Vagina (tissue), 2 donors: Measurements from ENCODE around the gene DLG5.

Source experiments
- POLR2A ChIP-seq, 2 donors: fragments of 450-650 bp; IDR thresholded peaks; one replicate each; pipeline ENCODE4 v1.6.1; 2017; ENCODE audit warnings: antibody characterized with exemption in 2 of 2, mild to moderate bottlenecking in 2 of 2, moderate library complexity in 2 of 2
- TF ChIP-seq, protein P1 (sequence below), 3 experiments: fragments of 450-650 bp in 2 of 3; fragments of 200-600 bp in 1 of 3; sonication (generic) in 1 of 3; IDR thresholded peaks; one replicate each; pipeline ENCODE4 v1.5.1; 2017 to 2019; ENCODE audit warnings: antibody characterized with exemption in 3 of 3, mild to moderate bottlenecking in 2 of 3, moderate library complexity in 2 of 3

DNA sequence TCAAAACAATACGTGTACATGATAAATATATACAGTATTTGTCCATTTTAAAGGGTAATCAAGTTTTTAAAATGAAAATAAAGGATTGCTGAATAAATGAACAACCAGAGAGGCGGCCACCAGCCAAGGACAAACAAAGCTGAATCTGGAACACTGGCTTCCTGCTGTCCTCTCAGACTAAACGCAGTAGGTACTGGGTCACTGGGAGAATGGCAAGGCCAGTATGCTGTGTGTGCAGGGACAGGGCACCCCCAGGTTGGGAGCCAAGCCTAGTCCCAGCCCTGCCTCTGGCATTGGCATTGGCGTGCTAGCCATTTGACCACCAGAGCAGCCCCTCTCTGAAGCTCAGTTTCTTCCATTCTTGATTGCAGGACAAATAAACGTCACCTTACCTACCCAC lies 33.8 kb downstream of the DLG5 start:
- TF ChIP-seq POLR2A (IDR thresholded peaks at IDR 0.05), result no peak
- TF ChIP-seq, protein P1, sequence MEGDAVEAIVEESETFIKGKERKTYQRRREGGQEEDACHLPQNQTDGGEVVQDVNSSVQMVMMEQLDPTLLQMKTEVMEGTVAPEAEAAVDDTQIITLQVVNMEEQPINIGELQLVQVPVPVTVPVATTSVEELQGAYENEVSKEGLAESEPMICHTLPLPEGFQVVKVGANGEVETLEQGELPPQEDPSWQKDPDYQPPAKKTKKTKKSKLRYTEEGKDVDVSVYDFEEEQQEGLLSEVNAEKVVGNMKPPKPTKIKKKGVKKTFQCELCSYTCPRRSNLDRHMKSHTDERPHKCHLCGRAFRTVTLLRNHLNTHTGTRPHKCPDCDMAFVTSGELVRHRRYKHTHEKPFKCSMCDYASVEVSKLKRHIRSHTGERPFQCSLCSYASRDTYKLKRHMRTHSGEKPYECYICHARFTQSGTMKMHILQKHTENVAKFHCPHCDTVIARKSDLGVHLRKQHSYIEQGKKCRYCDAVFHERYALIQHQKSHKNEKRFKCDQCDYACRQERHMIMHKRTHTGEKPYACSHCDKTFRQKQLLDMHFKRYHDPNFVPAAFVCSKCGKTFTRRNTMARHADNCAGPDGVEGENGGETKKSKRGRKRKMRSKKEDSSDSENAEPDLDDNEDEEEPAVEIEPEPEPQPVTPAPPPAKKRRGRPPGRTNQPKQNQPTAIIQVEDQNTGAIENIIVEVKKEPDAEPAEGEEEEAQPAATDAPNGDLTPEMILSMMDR (IDR thresholded peaks at IDR 0.05), result no peak
